Coronary artery (tissue), 2 donors: ENCODE data around the gene MRPL39.

Source experiments
- DNase-seq: peaks from one replicate; pipeline ENCODE4 v3.0.0-alpha.2; 2017; ENCODE audit warnings: low spot score
- H3K27ac ChIP-seq, 2 donors: fragments of 200-600 bp; sonication (generic); one replicate each; pipeline ENCODE4 v1.5.1; 2016 to 2019
- H3K4me3 ChIP-seq: fragments of 200-600 bp; sonication (generic); 2 replicates; pipeline ENCODE4 v1.5.1; 2016; ENCODE audit warnings: mild to moderate bottlenecking, moderate library complexity
- CTCF ChIP-seq: fragments of 200-600 bp; sonication (generic); IDR thresholded peaks from one replicate; pipeline ENCODE4 v1.5.1; 2019; ENCODE audit warnings: antibody characterized with exemption

MRPL39 gene

GRCh38 chr21:25558123-25558522, 49.2 kb downstream of the MRPL39 start:
- DNase-seq: no peak
- no peak for TF ChIP-seq CTCF
- Histone ChIP-seq H3K27ac (no peak overlapping the region), H3K4me3 (no peak overlapping the region)

GRCh38 chr21:25557180-25557579, 50.1 kb downstream of the MRPL39 start:
- TF ChIP-seq CTCF: no peak
- Histone ChIP-seq H3K27ac (no peak overlapping the region), H3K4me3 (no peak overlapping the region)
- DNase-seq: no peak

GRCh38 chr21:25556091-25556490, 51.2 kb downstream of the MRPL39 start:
- no peak overlapping the region for H3K4me3 ChIP-seq
- no peak overlapping the region for H3K27ac ChIP-seq
- no peak for DNase-seq
- TF ChIP-seq CTCF: no peak

- H3K4me3 ChIP-seq: no peak overlapping the region
- H3K27ac ChIP-seq: no peak overlapping the region
- TF ChIP-seq CTCF: no peak
- no peak for DNase-seq
Measured at GRCh38 chr21:25555492-25555891, 51.8 kb downstream of the MRPL39 start.

- no peak for TF ChIP-seq CTCF
- no peak overlapping the region for H3K27ac ChIP-seq
- DNase-seq: no peak
- no peak overlapping the region for H3K4me3 ChIP-seq
Measured at GRCh38 chr21:25552856-25553255, 54.4 kb downstream of the MRPL39 start.

- DNase-seq: no peak
- H3K4me3 ChIP-seq: no peak overlapping the region
- H3K27ac ChIP-seq: no peak overlapping the region
- TF ChIP-seq CTCF: no peak
Measured at GRCh38 chr21:25551569-25551968, 55.7 kb downstream of the MRPL39 start.

GRCh38 chr21:25550352-25551120, 56.7 kb downstream of the MRPL39 start:
- TF ChIP-seq CTCF: no peak
- DNase-seq: no peak
- Histone ChIP-seq H3K27ac (no peak overlapping the region), H3K4me3 (no peak overlapping the region)
